ENCODE results near the gene CABLES1.

CABLES1 gene

DNA sequence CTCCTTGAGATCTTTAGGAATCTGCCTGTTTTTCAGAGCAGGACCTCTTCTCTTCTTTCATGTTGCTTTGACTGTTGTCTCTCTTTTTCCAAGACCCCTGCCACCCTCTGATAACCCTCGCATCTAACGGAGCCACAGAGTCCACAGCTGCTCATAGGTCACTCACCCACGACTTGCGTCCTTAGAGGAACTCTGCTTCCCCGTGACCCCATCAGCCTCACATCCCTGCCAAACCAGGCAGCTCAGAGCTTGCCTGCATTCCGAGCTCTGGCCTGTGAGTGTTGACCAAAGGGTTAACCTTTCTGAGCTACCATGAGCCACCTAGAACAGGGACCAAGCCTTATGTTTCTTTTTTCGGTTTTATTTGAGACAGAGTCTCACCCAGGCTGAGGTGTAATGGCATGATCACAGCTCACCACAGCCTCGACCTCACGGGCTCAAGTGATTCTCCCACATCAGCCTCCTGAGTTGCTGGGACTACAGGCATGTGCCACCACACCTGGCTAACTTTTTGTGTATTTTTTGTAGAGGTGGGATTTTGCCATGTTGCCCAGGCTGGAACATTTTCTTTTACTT is 36.4 kb downstream of the CABLES1 start:
- DNase-seq, result no peak

DNA sequence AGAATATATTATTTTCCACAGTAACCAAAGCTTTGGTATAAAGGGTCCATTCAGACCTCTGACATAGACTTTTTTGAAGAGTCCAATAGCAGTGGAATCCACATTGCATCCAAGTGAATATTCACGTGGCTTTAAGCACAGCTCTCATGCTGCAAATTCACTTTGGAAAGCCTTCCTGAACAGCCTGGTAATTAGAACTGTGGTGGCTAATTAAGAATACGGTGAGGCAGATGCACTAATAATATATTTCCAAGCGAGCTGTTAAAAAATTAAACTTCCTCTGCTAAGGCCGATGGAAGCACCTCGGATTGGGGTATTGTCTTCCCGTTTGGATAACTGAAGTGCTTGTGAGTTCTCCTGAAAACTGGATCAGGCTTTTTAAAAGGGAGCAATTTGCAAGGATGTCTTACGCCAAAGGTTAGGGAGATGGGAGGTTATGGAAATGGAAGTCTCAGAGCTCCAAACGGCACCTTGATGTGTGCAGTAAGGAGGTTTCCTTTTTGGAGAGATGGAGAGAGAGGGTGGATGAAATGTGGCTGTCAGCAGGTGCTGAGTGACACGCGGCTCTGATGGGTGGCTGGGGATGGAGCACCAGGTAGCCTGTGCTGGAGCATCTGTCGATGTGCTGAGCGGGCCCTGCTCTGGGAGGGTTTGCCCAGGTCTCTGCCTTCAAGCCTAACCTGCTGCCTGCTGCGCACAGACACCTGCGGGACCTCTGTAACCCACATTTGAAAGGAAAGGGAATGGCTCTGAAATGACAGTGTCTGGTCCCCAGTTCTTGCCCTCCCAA is 37.5 kb downstream of the CABLES1 start:
- no peak for DNase-seq

DNA sequence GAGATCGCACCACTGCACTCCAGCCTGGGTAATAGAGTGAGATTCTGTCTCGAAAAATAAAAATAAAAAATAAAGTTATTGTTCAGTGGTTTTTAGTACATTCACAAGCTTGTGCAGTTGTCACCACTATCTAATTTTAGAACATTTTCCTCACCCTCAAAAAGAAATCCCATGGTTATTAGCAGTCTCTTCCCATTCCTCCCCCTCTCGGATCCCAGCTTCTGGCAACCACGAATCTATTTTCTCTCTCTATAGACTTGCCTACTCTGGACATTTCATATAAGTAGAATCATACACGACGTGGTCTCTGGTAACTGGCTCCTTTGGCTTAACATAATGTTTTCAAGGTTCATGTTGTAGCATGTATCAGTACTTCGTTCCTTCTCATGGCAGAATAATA is 38.6 kb downstream of the CABLES1 start:
- DNase-seq, result no peak

GRCh38 chr18:23176701-23177432 is 41.6 kb downstream of the CABLES1 start:
- DNase-seq, result no peak

- no peak for DNase-seq
These were observed 42.3 kb downstream of the CABLES1 start for GRCh38 chr18:23177433-23178072.

DNA sequence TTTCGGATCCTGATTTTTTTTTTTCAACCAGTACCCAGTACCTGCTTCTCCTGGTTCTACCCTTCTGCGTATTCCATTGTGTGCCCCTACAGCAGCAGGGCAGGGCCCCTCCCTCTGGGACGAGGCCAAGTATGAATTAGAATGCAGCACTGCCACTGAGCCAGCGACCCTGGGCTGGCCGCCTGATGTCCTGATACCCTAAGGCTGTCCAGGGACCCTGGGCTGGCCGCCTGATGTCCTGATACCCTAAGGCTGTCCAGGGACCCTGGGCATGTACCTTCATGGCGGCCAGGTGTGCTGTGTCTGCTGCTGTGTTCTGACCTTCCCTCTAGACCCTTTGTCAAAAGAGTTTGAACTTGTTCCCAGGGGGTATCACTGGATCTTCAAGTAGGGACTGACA is 42.9 kb downstream of the CABLES1 start:
- DNase-seq, result no peak

GRCh38 chr18:23178661-23179081 is 43.4 kb downstream of the CABLES1 start:
- DNase-seq, result no peak

DNA sequence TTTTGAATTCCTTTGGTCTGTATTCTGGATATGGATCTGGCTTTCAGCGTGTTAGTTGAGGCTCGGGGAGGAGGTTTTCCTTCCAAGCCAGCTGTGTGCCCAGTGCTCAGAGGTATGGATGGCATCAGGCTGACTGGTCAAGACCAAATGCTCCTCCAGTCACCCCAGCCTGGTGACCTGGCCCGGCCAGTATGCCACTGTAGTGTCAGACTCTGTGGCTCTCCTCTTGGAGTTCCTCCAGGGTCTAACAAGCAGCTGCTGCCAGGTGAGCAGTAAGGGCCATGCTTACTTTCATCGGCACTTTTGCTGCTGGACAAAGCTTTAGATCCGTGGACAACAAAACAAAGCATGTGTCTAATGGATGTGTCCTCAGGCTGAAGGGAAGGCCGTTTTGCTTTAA is 44.1 kb downstream of the CABLES1 start:
- no peak for DNase-seq

GRCh38 chr18:23181547-23181946 is 46.3 kb downstream of the CABLES1 start:
- DNase-seq, result no peak

DNA sequence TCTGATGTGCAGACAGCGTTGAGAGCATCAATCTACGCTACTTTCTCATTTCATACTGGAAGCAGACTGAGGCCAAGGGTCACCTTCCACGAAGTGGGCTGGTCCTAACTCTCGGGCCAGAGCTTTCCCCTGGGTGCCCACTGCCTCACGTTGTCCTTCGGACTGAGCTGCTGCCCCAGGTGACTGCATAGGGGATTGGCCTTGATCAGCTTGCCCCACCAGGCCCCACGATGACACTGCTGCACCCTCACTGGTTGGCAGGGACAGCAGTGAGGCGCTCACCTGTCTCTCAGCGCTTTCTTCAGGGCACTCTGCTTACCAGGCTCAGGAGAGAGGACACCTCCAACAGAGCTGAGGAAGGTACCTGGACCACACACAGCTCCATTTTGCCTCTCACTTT is 47.3 kb downstream of the CABLES1 start:
- no peak for DNase-seq

DNA sequence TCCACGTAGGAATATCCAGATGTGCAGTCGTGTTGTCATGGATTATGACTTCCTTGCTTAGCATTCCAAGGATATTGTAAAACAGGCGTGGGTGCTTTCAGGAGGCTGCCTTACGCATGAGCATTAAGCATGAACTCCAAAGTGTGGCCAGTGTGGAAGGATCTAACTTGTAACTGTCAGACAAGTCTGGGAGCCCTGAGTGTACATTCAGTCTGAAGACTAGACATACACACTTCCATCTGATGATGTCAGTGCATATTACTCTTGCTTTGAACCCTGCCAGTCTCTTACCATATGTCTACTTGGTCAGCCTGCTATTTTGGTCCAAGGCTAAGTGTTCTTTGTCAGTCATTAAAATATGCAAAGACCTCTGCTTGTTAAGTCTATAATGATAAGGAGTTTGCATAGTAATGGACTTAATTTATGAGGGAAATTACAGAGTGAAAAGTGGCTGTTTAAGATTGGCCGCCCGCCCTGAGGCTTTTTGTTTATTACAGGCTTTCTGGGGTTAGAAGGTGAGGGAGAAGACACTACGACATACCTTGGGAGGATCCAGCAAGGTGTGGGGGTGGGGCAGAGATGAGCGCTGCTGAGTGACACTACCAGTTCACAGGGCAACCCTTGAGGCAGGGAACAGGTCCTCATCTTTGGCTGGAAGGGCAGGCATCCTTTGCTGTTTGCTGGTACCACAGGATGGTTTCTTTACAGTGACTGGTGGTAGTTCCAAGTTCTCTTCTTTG is 48.3 kb downstream of the CABLES1 start:
- no peak for DNase-seq

DNA sequence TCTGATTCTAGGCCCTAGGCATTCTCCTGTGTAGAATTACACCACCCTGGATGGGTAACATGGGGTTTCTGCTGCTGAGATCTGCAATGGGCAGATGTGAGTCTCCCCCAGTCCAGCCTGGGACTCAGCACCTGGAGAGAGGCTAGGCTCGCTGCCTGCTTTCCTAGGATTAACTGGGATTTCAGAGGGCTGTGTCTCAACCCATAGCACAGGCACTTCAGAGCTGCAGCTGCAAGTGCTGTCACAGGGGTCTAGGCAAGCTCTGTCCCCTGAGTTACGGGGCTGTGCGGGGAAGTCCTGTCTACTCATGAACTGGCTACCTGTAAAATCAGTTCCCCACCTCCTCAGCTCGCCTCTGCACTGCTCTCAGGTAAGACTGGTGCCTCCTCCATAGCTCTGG is 51.5 kb downstream of the CABLES1 start:
- no peak for DNase-seq

DNA sequence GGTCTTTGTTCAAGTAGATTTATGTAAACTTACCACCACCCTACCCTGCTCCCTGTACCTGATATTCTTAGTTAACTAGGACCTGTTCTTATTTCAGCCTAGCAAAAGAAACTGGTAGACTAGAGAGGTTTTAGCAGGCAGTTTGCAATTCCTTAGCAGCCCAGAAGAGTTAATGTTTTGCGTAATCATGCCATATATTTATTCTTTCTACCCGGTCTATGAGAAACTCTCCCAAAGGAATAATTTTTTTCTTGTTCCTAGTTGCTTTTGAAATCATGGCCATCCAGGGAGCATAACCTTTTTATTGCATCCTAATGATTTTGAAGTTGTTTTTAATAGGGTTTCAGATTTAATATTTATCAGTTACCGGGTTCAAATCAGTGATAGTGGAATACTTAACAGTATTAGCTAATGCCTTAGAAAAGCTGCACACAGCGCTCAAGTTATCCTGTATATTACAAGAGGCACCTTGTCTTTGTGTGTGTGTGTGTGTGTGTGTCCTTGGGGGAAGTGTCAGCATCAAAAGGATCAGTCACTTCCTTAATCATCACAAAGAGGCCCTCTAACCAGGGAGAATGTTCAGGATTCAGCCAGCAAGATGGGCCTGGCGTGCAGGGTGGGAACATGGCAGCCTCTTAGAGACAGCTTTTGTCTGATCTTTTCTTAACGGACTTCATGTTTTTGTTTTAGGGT is 52.9 kb downstream of the CABLES1 start:
- peak; percentile 10 to 34 for DNase-seq

DNA sequence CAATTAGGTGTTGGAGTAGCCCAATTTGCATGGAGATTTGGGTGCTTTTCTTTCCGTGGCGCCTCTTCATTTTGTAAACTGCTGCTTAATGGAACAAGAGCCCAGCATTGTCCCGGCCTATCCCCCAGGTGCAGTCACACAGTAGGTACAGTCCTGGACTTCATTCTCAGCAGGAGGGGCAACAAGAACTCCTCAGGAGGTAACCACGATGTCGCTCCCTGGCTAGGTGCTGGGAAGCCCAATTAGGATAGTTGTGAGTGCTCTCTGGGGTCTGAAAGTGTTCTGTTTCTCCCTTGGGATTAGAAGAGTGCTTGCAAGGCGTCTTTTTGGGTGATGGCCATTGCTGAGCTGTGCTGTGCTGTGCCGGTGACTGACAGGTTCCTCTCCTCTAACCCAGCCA is 53.8 kb downstream of the CABLES1 start:
- DNase-seq, result no peak

- DNase-seq, result no peak
These were observed 54.7 kb downstream of the CABLES1 start for GRCh38 chr18:23189768-23190661.

GRCh38 chr18:23191232-23191631 is 55.9 kb downstream of the CABLES1 start:
- no peak for DNase-seq

DNA sequence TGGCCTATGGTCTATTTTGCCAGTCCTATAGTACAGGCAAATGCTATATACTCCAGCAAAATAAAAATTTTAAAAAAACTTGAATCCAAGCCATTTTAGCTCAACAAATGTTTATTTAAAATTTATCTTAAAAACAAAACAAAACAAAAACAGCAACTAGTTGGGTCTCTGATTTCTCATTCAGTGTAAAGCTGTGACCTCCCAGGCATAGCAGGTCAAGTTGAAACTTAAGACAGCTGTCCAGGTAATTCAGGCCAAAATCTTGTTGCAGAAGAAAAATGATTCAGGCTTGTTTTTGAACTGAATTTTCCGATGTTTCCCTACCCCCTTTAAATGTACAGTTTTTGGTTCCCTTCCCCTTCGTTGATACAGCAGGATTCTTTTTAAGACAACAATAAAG is 58.5 kb downstream of the CABLES1 start:
- no peak for DNase-seq

DNA sequence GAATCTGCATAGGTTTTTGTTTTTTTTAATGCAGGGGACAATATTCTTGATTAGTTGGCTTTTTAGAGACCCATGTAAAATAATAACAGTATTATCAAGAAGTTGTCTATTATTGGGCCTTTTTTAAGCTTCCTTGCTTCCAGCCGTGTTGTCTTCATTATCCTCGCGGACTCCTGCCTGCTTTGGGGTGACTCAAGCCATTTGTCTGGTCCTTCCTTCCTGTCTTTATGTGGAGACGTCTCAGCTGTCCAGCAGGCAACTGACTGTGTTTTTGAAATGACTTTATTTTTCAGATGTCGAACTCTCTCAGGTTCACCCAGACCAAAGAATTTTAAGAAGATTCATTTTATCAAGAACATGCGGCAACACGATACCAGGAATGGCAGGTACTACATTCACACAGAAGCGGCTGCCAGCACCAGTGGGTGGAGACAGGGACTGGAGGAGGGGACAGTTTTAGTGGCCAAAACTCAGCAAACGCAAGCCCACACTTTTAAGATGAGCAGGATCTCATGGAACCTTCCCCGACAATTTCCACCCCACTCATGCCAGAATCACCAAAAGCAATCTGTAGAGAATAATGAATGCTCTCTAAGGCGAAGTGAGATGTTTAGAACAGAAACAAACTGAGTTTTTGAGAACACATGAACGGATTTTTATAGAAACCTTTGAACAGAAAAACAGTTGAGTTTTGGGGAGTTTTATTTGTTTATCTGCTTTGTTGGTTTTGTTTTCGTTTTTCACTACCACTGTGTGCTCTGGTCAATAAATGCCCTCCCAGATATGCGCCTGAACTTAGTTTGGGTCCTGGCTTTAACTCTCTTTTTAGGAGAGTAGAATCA is 59.1 kb downstream of the CABLES1 start:
- DNase-seq, result no peak

- DNase-seq, result no peak
These were observed 60.0 kb downstream of the CABLES1 start for GRCh38 chr18:23194997-23195957.

Measured in Kasumi-1 (cell line).